Stomach (tissue), 4 donors: Measurements from ENCODE around the gene SCYL1.

Source experiments
- EP300 ChIP-seq: sonication (generic); formaldehyde crosslinking; IDR thresholded peaks from one replicate; pipeline ENCODE4 v1.6.1; 2017; ENCODE audit warnings: antibody characterized with exemption
- POLR2A ChIP-seq, 4 donors: fragments of 450-650 bp; IDR thresholded peaks; one replicate each; pipeline ENCODE4 v1.6.1; 2016; ENCODE audit warnings: antibody characterized with exemption in 4 of 4, control low read depth in 2 of 4, mild to moderate bottlenecking in 1 of 4, moderate library complexity in 1 of 4
- TF ChIP-seq, protein P1 (sequence below), 7 experiments: fragments of 450-650 bp in 4 of 7; fragments of 200-600 bp in 3 of 7; sonication (generic) in 3 of 7; IDR thresholded peaks; one replicate each; pipeline ENCODE4 v1.5.1; 2016 to 2019; ENCODE audit warnings: antibody characterized with exemption in 7 of 7, control low read depth in 2 of 7, mild to moderate bottlenecking in 1 of 7

DNA sequence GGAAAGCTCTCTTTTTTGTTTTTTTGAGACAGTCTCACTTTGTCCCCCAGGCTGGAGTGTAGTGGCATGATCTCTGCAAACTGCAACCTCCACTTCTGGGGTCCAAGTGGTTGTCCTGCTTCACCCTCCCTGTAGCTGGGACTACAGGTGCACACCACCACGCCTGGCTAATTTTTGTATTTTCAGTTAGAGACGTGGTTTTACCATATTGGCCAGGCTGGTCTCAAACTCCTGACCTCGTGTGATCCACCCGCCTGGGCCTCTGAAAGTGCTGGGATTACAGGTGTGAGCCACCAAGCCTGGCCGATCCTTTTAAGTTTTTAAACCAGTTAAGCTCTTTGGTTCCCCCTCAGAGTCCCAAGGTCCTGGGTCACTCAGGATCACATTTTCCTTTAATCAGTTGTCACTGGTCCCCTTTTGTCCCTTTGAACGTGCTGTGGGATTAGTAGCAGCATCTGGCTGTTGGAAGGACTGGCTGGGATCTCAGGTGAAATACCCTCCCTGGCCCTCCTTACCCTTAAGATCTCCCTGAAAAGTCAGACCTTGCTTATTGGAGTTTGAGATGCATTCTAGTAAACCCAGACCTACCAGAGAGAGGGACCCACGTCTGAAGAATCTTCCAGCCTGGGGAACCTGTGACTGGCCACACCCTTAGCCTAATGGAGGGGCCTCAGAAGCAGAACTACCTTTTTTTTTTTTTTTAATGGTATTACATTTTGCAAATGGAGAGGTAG is 17.9 kb upstream of the SCYL1 start:
- TF ChIP-seq EP300: no peak
- TF ChIP-seq, protein P1, sequence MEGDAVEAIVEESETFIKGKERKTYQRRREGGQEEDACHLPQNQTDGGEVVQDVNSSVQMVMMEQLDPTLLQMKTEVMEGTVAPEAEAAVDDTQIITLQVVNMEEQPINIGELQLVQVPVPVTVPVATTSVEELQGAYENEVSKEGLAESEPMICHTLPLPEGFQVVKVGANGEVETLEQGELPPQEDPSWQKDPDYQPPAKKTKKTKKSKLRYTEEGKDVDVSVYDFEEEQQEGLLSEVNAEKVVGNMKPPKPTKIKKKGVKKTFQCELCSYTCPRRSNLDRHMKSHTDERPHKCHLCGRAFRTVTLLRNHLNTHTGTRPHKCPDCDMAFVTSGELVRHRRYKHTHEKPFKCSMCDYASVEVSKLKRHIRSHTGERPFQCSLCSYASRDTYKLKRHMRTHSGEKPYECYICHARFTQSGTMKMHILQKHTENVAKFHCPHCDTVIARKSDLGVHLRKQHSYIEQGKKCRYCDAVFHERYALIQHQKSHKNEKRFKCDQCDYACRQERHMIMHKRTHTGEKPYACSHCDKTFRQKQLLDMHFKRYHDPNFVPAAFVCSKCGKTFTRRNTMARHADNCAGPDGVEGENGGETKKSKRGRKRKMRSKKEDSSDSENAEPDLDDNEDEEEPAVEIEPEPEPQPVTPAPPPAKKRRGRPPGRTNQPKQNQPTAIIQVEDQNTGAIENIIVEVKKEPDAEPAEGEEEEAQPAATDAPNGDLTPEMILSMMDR (IDR thresholded peaks at IDR 0.05): no peak
- TF ChIP-seq POLR2A (IDR thresholded peaks at IDR 0.05): peak in 1 of 4 donors; percentile 48
